Measurements from ENCODE around the gene CFB. TPM values are rescaled to one million over a fixed set of nuclear protein-coding genes. Genes with fewer than 3 reads are reported as not detected.
"Not testable (repeated sequence)": the region's sequence is repeated elsewhere in the genome, so short reads cannot be mapped to it uniquely, and the experiment has no call there.

Gene CFB
- total RNA-seq, 6 experiments from 2014 or later, result 0.33 to 1.3 (median 0.81) TPM; not detected in 1

DNA sequence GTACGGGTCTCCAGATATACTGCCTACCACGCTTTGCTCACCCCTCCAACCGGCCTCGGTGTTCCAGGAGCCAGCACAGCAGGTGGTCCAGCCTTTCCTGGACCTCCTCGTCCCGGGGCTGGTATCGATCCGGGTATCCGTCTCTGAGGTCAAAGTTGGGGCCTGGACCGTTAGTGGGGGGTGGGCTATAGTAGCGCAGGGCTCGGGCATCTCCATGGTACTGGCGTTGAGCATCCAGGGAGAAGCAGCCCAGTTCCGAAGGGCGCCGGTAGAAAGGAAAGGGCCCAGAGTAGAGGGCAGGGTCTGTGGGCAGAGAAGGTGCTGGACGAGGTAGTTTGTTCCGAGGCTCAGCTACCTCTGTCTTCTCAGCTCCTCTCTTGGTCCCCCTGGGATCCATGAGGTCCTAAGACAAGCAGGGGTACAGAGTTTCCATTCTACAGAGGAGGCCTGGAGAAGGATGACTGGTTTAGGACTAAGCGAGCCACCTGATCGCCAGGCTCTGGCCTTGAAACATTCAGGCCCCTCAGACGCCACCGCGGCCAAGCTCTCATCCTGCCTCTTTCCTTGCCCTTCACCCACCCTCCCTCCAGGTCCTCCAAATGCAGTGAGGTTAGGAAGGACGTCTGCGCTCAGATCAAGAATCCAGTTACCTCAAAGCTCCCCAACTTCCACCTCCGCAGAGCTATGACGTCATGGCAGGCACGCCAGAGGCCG is 25.5 kb downstream of the CFB start:
- H3K36me3 Mint-ChIP-seq (ENCODE audit: low read depth), result peaks cover 29% of the 10 kb centered on the region
- peak overlapping the region; percentile 92 for H3K4me3 Mint-ChIP-seq
- H3K27ac Mint-ChIP-seq, result peak overlapping the region; percentile 96
- peaks cover 37% of the 10 kb centered on the region for H3K4me1 Mint-ChIP-seq (ENCODE audit: low read depth)
- peaks cover 20% of the 10 kb centered on the region for H3K27me3 Mint-ChIP-seq (ENCODE audit: insufficient read depth)
- TF ChIP-seq CTCF (IDR thresholded peaks at IDR 0.05), result no peak
- peaks cover 3% of the 10 kb centered on the region; the same call in 1 of the 2 replicates for H3K9me3 Mint-ChIP-seq
- no peak for DNase-seq

DNA sequence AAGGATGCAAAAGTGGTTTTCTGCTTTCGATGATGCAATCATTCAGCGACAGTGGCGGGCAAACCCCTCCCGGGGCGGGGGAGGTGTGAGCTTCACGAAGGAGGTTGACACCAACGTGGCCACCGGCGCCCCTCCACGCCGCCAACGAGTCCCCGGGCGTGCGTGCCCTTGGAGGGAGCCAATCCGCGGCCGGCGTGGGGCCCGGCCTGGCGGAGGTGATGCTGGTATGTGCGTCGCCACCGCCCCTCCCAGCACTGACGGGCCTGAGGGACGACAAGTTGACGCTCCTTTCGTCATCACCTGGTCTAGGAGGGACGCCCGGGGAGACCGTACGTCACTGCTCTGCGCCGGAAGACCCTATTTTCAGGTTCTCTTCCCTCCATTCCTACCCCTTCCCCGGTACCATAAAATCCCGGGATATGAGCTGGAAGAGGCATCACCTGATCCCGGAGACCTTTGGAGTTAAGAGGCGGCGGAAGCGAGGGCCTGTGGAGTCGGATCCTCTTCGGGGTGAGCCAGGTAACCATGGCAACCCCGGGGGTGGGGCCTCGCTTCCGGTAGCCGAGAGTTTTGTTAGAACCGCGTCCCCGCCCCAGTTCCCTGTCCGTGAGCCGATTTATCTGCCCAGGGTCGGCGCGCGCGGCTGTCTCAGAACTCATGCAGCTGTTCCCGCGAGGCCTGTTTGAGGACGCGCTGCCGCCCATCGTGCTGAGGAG is 26.3 kb downstream of the CFB start, which contains the start of gene DXO:
Gene DXO (minus strand): TSS at position 146 of the 716 bp plus-strand sequence. CDS start 463 bp downstream, outside the sequence.
- peak within 1 kb of the TSS; percentile 92 for H3K4me3 Mint-ChIP-seq
- DNase-seq, result peak; percentile 98
- peaks cover 20% of the 10 kb centered on the region for H3K27me3 Mint-ChIP-seq (ENCODE audit: insufficient read depth)
- no peak for TF ChIP-seq CTCF (IDR thresholded peaks at IDR 0.05)
- H3K27ac Mint-ChIP-seq, result peak within 1 kb of the TSS; percentile 96
- peaks cover 3% of the 10 kb centered on the region; the same call in 1 of the 2 replicates for H3K9me3 Mint-ChIP-seq
- peaks cover 29% of the 10 kb centered on the region for H3K36me3 Mint-ChIP-seq (ENCODE audit: low read depth)
- H3K4me1 Mint-ChIP-seq (ENCODE audit: low read depth), result peaks cover 37% of the 10 kb centered on the region

DNA sequence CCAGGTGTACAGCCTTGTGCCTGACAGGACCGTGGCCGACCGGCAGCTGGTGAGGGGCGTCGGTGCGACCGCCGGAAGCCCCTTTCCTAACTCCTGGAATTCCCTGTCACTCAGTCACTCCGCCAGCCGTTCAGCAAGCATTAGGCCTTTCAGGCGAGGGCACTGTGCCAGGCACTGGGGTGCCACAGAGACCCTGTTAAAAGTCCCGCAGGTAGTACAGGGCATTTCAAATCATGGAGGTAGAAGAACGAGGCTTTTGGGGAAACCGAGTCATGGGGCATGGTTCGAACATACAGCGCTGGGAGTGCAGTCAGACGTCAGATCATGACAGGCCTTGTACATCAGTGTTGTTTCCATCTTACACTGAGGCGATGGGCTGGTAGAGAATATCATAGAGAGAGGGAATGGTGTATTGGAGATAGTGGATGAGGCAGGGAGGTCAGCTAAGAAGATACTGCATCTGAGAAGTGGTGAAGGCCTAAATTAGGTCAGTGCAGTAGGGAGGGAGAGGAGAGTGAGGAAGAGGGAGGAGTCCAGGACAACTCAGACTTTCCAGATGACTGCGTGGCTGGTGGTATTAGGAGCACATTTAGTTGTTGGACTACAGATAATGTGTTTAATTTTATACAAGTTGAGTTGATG is 26.9 kb downstream of the CFB start:
- Mint-ChIP-seq H3K27me3 (ENCODE audit: insufficient read depth) (peaks cover 20% of the 10 kb centered on the region), H3K9me3 (peaks cover 3% of the 10 kb centered on the region; the same call in 1 of the 2 replicates), H3K4me1 (ENCODE audit: low read depth) (peaks cover 37% of the 10 kb centered on the region), H3K27ac (peak overlapping the region; percentile 96), H3K36me3 (ENCODE audit: low read depth) (peaks cover 29% of the 10 kb centered on the region), H3K4me3 (peak overlapping the region; percentile 92)
- peak; percentile 57 for DNase-seq
- no peak for TF ChIP-seq CTCF (IDR thresholded peaks at IDR 0.05)

DNA sequence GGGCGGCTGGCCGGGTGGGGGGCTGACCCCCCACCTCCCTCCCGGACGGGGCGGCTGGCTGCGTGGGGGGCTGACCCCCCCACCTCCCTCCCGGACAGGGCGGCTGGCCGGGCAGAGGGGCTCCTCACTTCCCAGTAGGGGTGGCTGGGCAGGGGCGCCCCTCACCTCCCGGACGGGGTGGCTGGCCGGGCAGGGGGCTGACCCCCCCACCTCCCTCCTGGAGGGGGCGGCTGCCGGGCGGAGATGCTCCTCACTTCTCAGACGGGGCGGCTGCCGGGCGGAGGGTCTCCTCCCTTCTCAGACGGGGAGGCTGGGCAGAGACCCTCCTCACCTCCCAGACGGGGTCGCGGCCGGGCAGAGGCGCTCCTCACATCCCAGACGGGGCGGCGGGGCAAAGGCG is 30.2 kb downstream of the CFB start:
- Mint-ChIP-seq H3K36me3 (ENCODE audit: low read depth) (peaks cover 16% of the 10 kb centered on the region), H3K4me1 (ENCODE audit: low read depth) (peaks cover 18% of the 10 kb centered on the region), H3K27me3 (ENCODE audit: insufficient read depth) (peaks cover 12% of the 10 kb centered on the region)
- DNase-seq, H3K4me3 Mint-ChIP-seq, H3K9me3 Mint-ChIP-seq, H3K27ac Mint-ChIP-seq: not testable (repeated sequence)

GRCh38 chr6:31977816-31978431 is 32.0 kb downstream of the CFB start:
- DNase-seq, result no peak
- Mint-ChIP-seq H3K27me3 (ENCODE audit: insufficient read depth) (no peaks in the 10 kb centered on the region; the same call in 1 of the 2 replicates), H3K27ac (no peak overlapping the region), H3K4me3 (no peak overlapping the region), H3K36me3 (ENCODE audit: low read depth) (peaks cover 6% of the 10 kb centered on the region), H3K9me3 (no peaks in the 10 kb centered on the region), H3K4me1 (ENCODE audit: low read depth) (peaks cover 13% of the 10 kb centered on the region)
- no peak for TF ChIP-seq CTCF (IDR thresholded peaks at IDR 0.05)

Data from HFFc6 (cell line).